Fibroblast of skin of right biceps (primary cell): ENCODE data around the gene ECM1.

ENCODE experiments used
- DNase-seq: peaks from one replicate; pipeline ENCODE4 v3.0.0-alpha.2; 2013

ECM1 gene

DNA sequence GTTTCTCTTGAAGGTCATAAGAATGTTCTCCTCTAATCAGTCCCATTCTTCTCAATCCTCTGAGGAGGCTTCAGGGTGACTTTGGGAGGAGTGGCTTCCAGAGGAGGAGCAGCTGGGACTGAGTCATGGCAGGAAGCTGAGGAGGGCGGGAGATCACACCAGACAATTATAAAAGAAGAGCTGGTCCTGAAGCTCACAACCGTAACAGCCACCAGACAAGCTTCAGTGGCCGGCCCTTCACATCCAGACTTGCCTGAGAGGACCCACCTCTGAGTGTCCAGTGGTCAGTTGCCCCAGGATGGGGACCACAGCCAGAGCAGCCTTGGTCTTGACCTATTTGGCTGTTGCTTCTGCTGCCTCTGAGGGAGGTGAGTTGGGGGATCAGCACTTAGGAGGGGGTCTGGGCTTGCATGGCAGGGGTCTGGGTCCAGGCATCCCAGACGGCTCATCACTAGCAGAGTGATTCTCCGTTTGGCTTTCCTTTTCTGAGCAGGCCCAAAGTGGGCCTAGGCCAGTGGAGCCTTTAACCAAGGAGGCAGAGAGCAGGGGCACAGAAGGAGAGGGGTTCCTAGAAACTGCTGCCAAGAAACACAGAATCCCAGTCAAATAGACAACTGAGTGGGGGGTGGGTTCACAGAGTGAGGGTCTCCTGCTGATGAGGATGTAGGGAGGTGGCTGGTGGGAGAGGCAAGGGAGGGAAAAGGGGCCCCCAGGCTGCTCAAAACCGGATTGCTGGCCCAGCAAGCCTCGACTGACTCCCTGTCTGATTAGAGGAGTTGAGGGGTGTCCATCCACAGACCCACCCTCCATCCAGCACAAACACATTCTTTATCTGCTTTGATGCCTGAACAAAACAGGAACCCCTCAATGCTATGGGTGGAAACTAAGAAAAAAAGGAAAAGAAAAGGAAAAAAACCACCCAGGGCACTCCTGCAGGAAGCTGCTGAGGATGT lies at the start of gene ECM1:
ECM1 (plus strand) TSS at position 198 of the 953 bp plus-strand sequence; CDS start at position 299, 101 bp downstream.
- DNase-seq, result peak; percentile 83

GRCh38 chr1:150464422-150464826 lies 43.5 kb upstream of the ECM1 start:
- peak; percentile 46 for DNase-seq

DNA sequence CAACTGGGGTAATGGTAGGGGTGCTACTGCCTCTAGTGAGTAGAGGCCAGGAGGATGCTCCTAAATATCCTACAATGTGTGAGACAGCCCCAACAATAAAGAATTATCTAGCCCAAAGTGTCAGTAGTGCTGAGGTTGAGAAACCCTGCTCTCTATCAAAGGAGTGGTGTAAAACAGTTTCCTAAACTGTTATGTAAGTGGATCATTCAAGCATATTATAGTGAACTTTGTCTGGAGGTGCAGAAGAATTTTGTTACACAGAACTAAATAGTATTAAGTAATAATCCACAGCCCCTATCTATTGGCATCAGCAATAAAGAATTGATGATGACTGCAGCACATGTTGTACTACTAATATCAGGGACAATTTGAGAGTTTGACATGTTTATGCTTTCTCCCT lies 40.9 kb upstream of the ECM1 start:
- no peak for DNase-seq

GRCh38 chr1:150469291-150469690 lies 38.6 kb upstream of the ECM1 start:
- no peak for DNase-seq

- no peak for DNase-seq
These were observed 35.2 kb upstream of the ECM1 start for GRCh38 chr1:150472601-150473200.

- DNase-seq, result no peak
These were observed 34.2 kb upstream of the ECM1 start for GRCh38 chr1:150473659-150474058.

DNA sequence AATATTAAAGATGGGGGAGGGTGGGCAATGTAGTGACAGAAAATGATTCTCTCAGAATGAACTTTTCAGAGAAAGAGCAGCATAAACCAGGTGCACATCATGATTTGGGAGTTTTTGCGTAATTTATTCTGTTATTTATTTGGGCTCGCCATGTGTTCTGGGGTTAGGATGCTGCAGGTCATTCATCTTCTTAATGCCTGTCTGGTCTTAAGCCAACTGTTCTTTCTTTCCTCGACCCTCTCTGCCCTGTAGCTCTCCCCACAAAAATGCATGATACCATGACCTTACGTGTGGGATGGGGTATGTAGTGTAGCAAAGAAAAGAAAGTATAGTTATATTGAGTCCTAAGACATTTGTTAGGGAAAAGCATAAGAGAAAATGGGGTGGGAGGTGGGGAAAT lies 33.0 kb upstream of the ECM1 start:
- DNase-seq, result no peak

DNA sequence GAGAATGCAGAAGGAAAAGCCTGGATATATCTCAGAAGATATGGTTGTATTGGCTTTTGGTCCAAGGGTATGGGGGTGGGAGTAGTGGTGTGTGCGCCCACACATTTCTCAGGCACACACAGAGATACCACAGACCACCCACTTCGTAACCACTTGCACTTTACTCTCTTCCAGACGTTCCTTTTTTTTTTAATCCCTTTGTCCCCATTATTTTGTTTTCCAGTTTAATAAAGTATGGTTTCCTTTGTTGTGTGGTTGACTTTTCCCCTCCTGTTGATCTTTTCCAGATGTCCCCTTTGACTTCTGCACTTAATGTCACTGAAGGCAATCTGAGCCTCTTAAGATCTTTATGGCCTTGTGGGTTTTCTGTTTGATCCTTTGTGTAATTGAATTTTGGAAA lies 31.2 kb upstream of the ECM1 start:
- no peak for DNase-seq

- no peak for DNase-seq
These were observed 30.6 kb upstream of the ECM1 start for GRCh38 chr1:150477320-150477719.

DNA sequence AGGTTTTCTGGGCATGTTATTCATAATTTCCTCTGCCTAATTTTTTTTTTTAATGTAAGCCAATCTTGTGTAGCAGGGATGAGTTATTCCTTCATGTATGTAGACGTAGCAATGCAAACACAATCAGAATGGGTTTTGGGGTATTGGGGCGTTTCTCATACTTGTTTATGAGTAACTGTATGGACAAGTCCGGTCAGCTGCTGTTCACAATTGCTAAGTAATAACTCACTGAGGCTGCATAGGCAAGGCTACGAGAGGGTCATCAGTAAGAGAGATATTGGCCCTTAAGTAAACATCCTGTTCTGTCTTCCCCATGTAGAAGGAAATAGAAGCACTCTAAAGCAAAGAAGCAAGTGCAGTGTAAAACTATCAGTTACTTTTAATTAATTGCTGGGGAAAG lies 30.2 kb upstream of the ECM1 start:
- DNase-seq, result peak; percentile 19

- no peak for DNase-seq
These were observed 28.5 kb upstream of the ECM1 start for GRCh38 chr1:150479370-150479769.

GRCh38 chr1:150479927-150480352 lies 28.0 kb upstream of the ECM1 start:
- no peak for DNase-seq

- DNase-seq, result peak; percentile 56
These were observed 23.5 kb upstream of the ECM1 start for GRCh38 chr1:150484431-150484830.

DNA sequence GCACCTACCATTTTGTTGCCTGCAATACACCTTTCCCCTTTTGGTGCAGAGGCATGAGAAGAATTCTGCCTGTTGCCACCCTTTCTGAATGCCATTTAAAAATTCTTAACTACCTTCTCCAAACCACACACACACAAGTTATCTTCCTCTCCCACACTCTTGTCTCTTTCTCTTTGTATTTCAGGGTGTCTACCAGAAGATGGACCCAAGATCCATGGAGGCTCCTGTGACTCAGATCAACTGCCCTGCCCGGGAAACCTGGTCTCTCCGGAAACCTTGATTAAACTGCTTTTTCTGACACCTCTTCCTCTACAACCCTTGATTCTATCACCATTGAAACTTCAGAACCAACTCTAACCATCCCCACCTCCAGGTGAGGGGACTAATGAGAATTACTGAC lies 23.0 kb upstream of the ECM1 start:
- peak; percentile 46 for DNase-seq

GRCh38 chr1:150486966-150487762 lies 20.7 kb upstream of the ECM1 start, which contains the start of gene TARS2:
Gene TARS2, plus strand, starts transcription at chr1:150487419. Its CDS starts 32 bp downstream, at chr1:150487451.
- peak; percentile 99 for DNase-seq

GRCh38 chr1:150487763-150488115 lies 20.2 kb upstream of the ECM1 start:
- no peak for DNase-seq

- no peak for DNase-seq
These were observed 14.7 kb upstream of the ECM1 start for GRCh38 chr1:150493175-150493574.

- no peak for DNase-seq
These were observed 9.6 kb upstream of the ECM1 start for GRCh38 chr1:150498342-150498741.

DNA sequence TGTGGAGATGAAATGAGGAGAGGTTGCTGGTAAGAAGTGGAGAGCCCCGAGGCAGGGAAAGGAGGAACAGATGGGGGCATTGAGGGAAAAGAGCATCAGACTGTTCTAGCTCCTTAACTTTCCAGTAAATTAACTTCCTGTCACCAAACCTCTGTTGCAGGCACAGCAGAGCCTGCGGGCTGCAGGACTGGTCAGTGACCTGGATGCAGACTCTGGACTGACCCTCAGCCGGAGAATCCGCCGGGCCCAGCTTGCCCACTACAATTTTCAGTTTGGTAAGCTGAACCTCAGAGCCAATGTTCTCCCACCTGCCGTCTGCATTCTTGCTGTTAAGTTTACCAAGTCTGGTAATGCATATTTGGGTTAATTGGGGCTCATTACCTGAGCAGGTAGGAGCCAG lies 2.5 kb upstream of the ECM1 start:
- DNase-seq, result no peak

DNA sequence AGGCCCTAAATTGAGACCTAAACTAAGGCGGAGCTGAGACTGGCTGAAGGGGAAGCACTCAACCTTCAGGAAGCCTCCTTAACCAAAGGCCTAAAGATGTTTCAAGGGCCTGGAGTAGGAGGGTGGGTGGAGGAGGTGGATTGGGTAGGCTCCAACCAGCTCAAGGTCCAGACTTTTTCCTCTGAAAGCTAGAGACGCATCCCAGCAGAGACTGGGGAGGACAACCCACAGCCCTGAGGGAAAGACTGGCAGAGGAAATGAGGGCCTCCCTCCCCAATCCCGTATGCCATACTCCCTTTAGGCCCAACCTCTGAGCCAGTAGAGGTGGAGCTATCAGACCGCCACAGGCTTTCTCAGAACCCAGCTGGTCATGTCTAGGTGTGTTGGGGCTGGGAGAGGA lies 1.1 kb downstream of the ECM1 start:
- no peak for DNase-seq

DNA sequence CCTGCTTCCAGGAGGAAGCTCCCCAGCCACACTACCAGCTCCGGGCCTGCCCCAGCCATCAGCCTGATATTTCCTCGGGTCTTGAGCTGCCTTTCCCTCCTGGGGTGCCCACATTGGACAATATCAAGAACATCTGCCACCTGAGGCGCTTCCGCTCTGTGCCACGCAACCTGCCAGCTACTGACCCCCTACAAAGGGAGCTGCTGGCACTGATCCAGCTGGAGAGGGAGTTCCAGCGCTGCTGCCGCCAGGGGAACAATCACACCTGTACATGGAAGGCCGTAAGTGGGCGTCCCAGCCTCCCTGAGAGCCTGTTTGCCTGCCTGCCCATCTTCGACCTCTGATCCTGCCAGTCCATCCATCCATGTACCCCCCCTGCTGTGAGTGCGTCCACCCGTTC lies 3.6 kb downstream of the ECM1 start:
- DNase-seq, result no peak

- no peak for DNase-seq
These were observed 4.2 kb downstream of the ECM1 start for GRCh38 chr1:150511985-150512660.

DNA sequence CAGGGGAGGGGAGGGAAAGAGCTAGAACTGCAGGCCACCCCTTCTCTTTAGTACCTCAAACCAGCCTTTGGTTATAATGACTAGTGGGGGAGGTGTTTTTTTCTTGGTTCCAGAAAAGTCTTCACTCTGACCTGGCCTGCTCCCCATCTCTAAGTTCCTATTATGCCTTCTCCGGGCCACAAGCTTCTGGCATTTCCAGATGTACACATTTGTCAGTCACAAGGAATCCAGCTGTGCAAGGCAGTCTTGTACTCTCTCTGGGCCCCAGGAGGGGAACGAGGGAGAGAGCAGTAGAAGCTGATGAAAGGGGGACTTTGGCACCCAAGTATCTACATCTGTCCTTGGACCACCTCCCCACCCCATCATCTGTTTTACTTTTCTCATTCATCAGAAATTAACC lies 4.9 kb downstream of the ECM1 start:
- no peak for DNase-seq
